ENCODE results near the gene REC114. TPM values are rescaled to one million over a fixed set of nuclear protein-coding genes. Genes with fewer than 3 reads are reported as not detected.
"Not testable (repeated sequence)": the region's sequence is repeated elsewhere in the genome, so short reads cannot be mapped to it uniquely, and the experiment has no call there.

REC114 gene
- total and polyA plus RNA-seq, 2 of the 8 experiments (the other 6 are each of a cell fraction or from before 2014, with no cell fraction given) = 0.12 TPM; not detected in 1

DNA sequence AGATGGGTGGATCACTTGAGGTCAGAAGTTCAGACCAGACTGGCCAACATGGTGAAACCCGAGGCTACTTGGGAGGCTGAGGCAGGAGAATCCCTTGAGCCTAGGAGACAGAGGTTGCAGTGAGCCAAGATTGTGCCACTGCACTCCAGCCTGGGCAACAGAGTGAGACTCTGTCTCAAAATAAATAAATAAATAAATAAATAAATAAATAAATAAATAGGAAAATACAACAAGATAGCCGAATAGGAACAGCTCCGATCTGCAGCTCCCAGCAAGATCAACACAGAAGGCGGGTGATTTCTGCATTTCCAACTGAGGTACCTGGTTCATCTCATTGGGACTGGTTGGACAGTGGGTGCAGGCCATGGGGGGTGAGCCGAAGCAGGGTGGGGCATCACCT, 4.5 kb downstream of the REC114 start:
- H3K23me2 ChIP-seq (ENCODE audit: low read depth, low read length); H3K4ac ChIP-seq (replicated peaks; ENCODE audit: insufficient read length, low read depth, low read length); H2AK5ac ChIP-seq (ENCODE audit: low read depth, low read length); H3K56ac ChIP-seq (replicated peaks; ENCODE audit: insufficient read length, low read depth, low read length); H4K5ac ChIP-seq (ENCODE audit: insufficient read length, low read depth, low read length); H2BK12ac ChIP-seq (ENCODE audit: low read depth, low read length); H2BK5ac ChIP-seq (ENCODE audit: low read depth, low read length); DNase-seq (ENCODE audit: low read depth in 1 of 2, low spot score in 2 of 2); POLR2A ChIA-PET (ENCODE audit: partially characterized antibody); H3K4me2 ChIP-seq (ENCODE audit: insufficient read depth in 1 of 2, low read depth in 2 of 2, low read length in 2 of 2); H3K4me1 ChIP-seq (replicated peaks in 1 of 4; ENCODE audit: control insufficient read depth in 3 of 4, insufficient read depth in 4 of 4, low read length in 3 of 4); H3K79me1 ChIP-seq (ENCODE audit: low read depth, low read length); H3K79me2 ChIP-seq (ENCODE audit: control insufficient read depth in 1 of 2, insufficient read depth in 2 of 2, low read length in 2 of 2); FAIRE-seq; H4K91ac ChIP-seq (replicated peaks; ENCODE audit: insufficient read length, low read length); H3K9ac ChIP-seq (replicated peaks in 1 of 4; ENCODE audit: extremely low read depth in 1 of 4, low read depth in 3 of 4, low read length in 3 of 4); H3K9me3 ChIP-seq (ENCODE audit: insufficient read depth in 2 of 2, low read depth in 1 of 2, low read length in 1 of 2); H2BK15ac ChIP-seq (ENCODE audit: low read length); H4K20me1 ChIP-seq (replicated peaks in 1 of 2; ENCODE audit: control insufficient read depth in 1 of 2, insufficient read depth in 2 of 2, low read length in 2 of 2); H3K18ac ChIP-seq (ENCODE audit: extremely low read depth, low read length); H4K8ac ChIP-seq (ENCODE audit: extremely low read depth, insufficient read depth, low read length); H2BK20ac ChIP-seq (ENCODE audit: low read length); H3K27me3 ChIP-seq (replicated peaks in 1 of 4; ENCODE audit: control insufficient read depth in 3 of 4, extremely low read depth in 1 of 4, insufficient read depth in 3 of 4, low read length in 3 of 4); H3K23ac ChIP-seq (ENCODE audit: insufficient read length); H3K4me3 ChIP-seq (ENCODE audit: extremely low read depth in 1 of 4, insufficient read depth in 2 of 4, low read depth in 3 of 4, low read length in 4 of 4); H3K14ac ChIP-seq (ENCODE audit: insufficient read length); H2BK120ac ChIP-seq (replicated peaks; ENCODE audit: low read depth, low read length); H2AFZ ChIP-seq (ENCODE audit: low read length); H3K27ac ChIP-seq (ENCODE audit: low read depth, low read length); H3K36me3 ChIP-seq (ENCODE audit: control insufficient read depth in 2 of 4, insufficient read depth in 4 of 4, low read length in 3 of 4): not testable (repeated sequence)
- CTCF ChIA-PET (ENCODE audit: partially characterized antibody) = interaction anchor here (1.0 kb wide), 1 partner anchor 204 kb away, joined by 3 read pairs; no protein-coding TSS in a partner anchor
- 98% methylated on average over 5 of the region's 5 CpGs; no CpG with 5 or more reads in 1 of the 2 experiments for WGBS, 2 experiments (ENCODE audit: extremely low coverage in 1 of 2, insufficient coverage in 1 of 2, insufficient read length in 1 of 2, insufficient replicate concordance in 2 of 2, low coverage in 1 of 2, low lambda C conversion rate in 2 of 2, missing lambda C conversion rate in 1 of 2)
